Activated T-helper 1 cell treated with anti-CD3 and anti-CD28 coated beads, Interleukin-12 subunit alpha, Interleukin-12 subunit beta, Interleukin-2, Interleukin-4 antibody, amounts not matched to agents 30 ng/mL and 10 ng/mL and 1 ng/mL, durations not matched to agents 14 hours and 24 hours and 36 hours (primary cell): ENCODE measurements around the gene RPLP2. TPM values are rescaled to one million over a fixed set of nuclear protein-coding genes. Genes with fewer than 3 reads are reported as not detected.

Experiments used
- DNase-seq: peaks from one replicate; pipeline ENCODE4 v3.0.0; 2021; ENCODE audit warnings: low spot score
- H3K27ac Mint-ChIP-seq: one replicate; pipeline ENCODE4 v1.8.0; 2021; ENCODE audit warnings: mild to moderate bottlenecking, mixed read lengths
- H3K27me3 Mint-ChIP-seq: one replicate; pipeline ENCODE4 v1.8.0; 2022; ENCODE audit warnings: mild to moderate bottlenecking, moderate library complexity, mixed read lengths; ENCODE audit not compliant: insufficient read depth
- H3K36me3 Mint-ChIP-seq: one replicate; pipeline ENCODE4 v1.8.0; 2021; ENCODE audit warnings: low read depth, mixed read lengths
- H3K4me1 Mint-ChIP-seq: one replicate; pipeline ENCODE4 v1.8.0; 2021; ENCODE audit warnings: low read depth, mixed read lengths
- H3K4me3 Mint-ChIP-seq: one replicate; pipeline ENCODE4 v1.8.0; 2021; ENCODE audit warnings: mild to moderate bottlenecking, moderate library complexity, mixed read lengths
- H3K9me3 Mint-ChIP-seq: one replicate; pipeline ENCODE4 v1.8.0; 2021; ENCODE audit warnings: mixed read lengths
- intact Hi-C: fragments of 100-400 bp; cut with micrococcal nuclease; formaldehyde crosslinking; loops from one replicate; pipeline ENCODE4 v1.15.1; 2024
- total RNA-seq: library from RNA; stranded (reverse); gene quantifications from 2 replicates; pipeline ENCODE4 v1.2.3, GENCODE V29; 2022

Gene RPLP2
- total RNA-seq, 1 donor from 2014 or later = 2,072 TPM

DNA sequence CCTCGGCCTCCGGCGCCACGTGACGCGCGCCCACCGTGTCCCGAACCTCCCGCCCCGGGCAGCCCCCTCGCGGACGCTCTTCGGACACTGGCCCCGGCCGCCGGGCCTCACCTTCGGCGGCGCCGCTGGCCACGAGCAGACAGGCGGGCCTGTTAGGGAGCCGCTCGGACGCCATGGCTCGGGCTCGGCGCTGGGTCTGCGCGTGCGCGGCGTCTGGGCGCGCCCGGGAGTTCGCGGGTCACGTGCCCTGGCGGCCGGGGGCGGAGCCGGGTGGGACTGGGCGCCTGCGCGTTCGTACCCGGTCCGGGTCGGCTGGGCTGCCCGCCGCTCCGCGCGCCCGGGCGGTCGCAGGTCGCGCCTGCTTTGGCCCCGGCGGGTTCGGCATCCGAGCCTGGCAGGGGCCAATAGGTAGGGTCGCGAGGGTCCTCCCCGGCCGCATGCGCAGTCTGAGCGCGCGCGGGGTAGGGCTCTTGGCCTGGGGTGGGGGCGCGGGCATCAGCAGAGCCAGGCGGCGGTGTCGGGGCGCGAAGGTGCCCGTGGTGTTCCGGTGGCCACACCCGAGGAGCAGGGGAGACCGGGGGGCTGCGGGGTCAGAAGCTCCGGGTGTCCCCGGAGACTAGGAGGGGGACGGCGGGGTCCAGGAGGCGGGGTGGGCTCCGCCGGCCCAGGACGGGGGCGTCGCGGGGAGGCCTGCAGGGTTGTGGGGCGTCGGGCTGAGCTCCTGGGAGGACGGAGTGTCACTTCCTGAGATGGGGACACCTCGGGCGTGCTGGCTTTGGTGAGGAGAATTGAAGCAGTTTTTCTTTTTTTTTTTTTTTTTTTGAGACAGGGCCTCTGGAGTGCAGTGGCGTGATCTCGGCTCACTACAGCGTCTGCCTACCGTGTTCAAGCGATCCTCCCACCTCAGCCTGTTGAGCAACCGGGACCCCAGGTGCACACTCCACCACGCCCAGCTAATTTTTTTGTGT is 32.2 kb upstream of the RPLP2 start, which contains the start of gene GATD1:
TSS of gene GATD1 (minus strand) at position 200 of the 968 bp plus-strand sequence. CDS start at position 175, 25 bp downstream.
- peak within 1 kb of the TSS; percentile 53 for H3K27ac Mint-ChIP-seq
- H3K4me3 Mint-ChIP-seq = peak within 1 kb of the TSS; percentile 84
- peaks cover 14% of the 10 kb centered on the region for H3K4me1 Mint-ChIP-seq
- intact Hi-C loops = loop anchor here (1.0 kb wide), 2 partner anchors 19 to 29 kb away; no protein-coding TSS in a partner anchor
- no peaks in the 10 kb centered on the region for H3K36me3 Mint-ChIP-seq
- H3K9me3 Mint-ChIP-seq = no peaks in the 10 kb centered on the region
- no peaks in the 10 kb centered on the region for H3K27me3 Mint-ChIP-seq
- DNase-seq = peak; percentile 94

DNA sequence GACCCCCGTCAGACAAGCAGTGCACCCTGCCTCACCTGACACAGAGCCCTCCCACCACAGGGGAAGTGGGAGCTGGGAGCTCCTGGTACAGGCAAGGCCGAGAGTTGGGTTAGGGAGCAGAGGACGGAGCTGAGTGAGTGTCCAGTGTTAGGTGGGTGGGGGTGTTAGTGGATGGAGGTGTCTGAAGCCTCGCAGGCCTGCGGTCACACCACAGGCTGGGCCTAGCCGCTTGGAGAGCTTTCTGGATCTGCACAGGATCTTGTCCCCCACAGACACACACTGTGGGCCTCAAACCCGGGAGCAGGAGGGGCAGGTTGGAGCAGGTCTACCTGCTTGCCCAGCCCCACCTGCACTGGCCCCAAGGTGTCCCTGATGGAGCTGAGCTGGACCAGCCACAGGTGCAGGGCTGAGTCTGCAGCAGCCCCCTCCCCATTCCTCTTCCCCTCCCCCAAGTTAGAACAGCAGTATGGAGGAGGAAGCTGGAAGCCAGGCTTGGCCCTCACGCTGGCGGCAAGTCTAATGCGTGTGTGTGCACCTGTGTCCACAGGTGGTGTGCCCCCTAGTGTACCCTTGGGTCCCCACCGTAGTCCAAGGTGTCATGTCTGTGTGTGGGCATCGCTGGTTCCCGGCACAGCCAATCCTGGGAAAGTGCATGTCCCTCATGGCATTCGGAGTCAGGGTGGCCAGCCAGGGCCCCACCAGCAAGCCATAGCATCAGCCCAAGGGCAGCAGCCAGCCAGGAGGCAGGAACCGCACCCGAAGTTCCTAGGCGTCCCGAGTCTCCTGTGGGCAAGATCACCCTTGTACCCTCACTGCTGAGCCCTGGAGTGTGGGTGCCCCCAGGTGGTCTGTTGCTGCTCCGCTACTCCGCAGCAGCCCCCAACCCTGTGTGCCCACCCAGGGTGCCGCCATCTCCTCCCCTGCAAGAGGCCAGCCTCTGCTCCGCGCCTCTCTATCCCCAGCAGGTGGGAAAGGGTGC is 30.5 kb upstream of the RPLP2 start:
- no peaks in the 10 kb centered on the region for H3K9me3 Mint-ChIP-seq

DNA sequence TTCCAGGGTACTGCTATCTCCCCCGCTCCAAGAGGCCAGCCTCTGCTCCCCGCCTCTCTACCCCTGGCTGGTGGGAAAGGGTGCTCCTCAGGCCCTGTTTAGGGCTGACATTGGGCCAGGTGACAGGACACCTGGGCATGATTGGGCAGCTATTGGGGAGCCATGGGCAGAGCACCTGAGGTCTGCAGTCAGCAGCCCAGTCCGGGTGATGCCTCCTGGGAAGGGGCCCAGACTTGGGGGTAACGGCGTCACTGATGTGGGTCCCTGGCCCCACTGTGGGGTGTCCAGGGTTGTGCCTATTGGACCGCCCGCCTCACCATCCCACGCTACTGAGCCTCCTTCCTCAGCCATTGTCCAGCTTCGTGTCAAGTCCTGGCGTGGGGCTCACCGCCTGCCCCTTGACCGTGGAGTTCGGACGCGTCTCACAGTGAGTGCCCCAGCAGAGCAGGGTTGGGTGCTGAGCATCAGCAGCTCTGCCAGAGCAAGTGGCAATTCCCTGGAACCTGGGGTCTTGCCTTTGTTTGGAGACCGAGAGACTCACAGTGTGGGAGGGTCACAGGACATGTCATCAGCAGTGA is 29.7 kb upstream of the RPLP2 start:
- intact Hi-C loops = no loop called here
- Mint-ChIP-seq H3K27me3 (no peaks in the 10 kb centered on the region), H3K4me1 (peaks cover 14% of the 10 kb centered on the region), H3K9me3 (no peaks in the 10 kb centered on the region), H3K27ac (peak overlapping the region; percentile 44), H3K4me3 (peak overlapping the region; percentile 39), H3K36me3 (peaks cover 6% of the 10 kb centered on the region)
- no peak for DNase-seq

More for the DNA sequence above, 30.5 kb upstream of the RPLP2 start:
- Mint-ChIP-seq H3K4me1 (peaks cover 14% of the 10 kb centered on the region), H3K36me3 (peaks cover 6% of the 10 kb centered on the region), H3K27ac (no peak overlapping the region), H3K27me3 (no peaks in the 10 kb centered on the region), H3K4me3 (peak overlapping the region; percentile 59)
- no peak for DNase-seq
- intact Hi-C loops = no loop called here

DNA sequence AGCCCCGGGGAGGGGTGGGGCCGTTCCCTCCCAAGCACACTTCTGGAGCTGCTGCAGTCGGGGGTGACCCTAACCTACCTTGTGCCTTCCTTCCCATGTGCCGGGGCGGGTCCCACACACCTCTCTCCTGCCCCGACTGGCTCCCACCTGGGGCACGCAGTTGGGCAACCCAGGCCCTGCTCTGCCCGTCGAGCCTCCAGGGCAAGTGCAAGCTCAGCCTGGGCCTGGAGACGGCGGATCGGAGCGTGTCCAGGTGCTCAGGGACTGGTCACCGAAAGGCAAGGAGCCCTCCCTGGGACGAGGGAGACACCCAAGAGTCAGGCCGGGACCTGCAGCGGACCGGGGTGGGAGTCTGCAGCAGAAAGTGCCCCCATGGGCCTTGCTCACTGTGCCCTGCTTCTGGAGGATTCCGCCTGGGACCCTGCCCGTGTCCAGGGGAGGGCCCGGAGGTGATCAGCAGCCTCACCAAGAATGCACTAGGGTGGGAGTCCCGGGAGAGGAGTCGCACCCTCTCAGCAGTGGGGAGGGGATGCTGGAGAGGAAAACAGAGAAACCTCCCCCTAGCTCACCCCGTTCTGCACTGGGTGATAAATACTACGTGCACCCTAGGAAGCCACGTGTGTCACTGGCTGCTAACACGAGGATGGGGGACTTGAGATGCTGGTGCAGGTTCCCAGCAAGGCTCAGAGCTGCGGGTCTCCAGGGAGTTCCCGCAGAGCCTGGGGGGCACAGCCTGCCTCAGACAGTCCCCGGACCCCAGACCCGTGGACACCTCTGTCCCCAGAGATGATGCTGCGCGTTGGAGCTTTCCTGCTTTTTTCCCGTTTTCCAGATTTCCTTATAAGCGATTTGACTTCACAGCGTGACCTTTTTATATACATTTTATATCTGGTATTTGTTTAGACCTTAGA is 27.2 kb upstream of the RPLP2 start:
- intact Hi-C loops = no loop called here
- no peak overlapping the region for H3K4me3 Mint-ChIP-seq
- no peaks in the 10 kb centered on the region for H3K9me3 Mint-ChIP-seq
- H3K36me3 Mint-ChIP-seq = peaks cover 6% of the 10 kb centered on the region
- H3K27me3 Mint-ChIP-seq = no peaks in the 10 kb centered on the region
- peaks cover 6% of the 10 kb centered on the region for H3K4me1 Mint-ChIP-seq
- H3K27ac Mint-ChIP-seq = no peak overlapping the region
- no peak for DNase-seq

DNA sequence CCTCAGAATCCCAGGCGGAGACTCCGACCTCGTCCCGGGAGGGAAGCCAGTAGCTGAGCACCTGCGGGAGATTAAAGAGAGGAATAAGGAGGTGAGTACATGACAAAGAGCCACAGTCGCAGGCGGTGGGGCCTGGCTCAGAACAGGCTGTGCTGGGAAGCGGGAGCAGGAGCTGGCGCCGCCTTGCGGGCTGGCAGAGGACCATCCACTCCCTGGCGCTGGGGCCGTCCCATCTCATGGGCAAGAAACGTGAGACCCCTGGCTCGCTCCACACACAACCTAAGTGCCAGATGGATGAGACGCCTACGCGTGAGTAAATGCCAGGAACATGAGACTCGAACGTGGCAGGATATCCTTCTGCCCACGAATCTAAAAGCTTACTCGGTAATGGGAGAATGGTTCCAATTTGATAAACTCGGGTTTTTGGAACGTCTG is 26.2 kb upstream of the RPLP2 start:
- peaks cover 6% of the 10 kb centered on the region for H3K36me3 Mint-ChIP-seq
- H3K4me1 Mint-ChIP-seq = peaks cover 6% of the 10 kb centered on the region
- intact Hi-C loops = no loop called here
- no peak overlapping the region for H3K27ac Mint-ChIP-seq
- H3K4me3 Mint-ChIP-seq = no peak overlapping the region
- DNase-seq = no peak
- H3K27me3 Mint-ChIP-seq = no peaks in the 10 kb centered on the region
- no peaks in the 10 kb centered on the region for H3K9me3 Mint-ChIP-seq

DNA sequence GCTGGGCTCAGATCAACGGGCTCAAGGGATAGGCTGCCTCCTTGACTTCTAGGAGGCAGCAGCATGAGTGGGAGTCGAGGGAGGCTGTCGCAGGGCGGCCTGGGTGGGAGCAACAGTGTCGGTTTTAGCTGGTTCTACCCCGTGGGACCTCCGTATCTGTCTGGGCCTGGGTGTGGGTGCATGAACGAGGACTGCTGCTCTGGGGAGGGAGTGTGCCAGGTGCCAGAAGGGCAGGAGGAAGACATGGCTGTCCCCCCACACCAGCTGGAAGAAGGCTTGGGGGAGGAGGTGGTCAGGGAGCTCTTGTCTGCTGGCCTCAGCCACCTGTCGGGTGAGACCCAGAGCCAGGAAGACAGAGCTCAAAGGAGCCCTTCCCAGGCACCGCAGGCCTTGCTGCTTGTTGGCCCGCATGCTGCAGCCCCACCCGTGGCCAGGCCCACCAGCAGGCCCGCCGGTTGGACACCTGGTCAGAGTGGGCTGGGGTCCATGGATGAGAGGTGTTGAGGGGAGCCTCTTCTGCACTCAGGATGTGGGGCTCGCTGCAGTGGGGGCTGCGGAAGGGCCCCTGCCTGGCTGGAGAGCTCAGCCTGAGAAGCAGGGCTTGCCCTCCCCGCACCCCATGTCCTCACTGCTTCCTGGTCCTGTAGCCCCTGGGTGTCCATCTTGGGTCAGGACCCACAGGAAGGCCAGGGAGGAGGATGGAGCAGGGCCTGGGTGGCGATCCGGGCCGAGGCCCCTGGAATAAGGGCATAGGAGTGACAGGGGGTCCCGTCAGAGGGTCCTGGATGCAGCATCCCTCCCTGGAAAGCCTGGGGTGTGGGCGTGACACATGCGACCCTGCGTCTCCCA is 23.3 kb upstream of the RPLP2 start:
- Mint-ChIP-seq H3K9me3 (no peaks in the 10 kb centered on the region), H3K27ac (no peak overlapping the region), H3K36me3 (peaks cover 6% of the 10 kb centered on the region), H3K4me3 (no peak overlapping the region), H3K4me1 (no peaks in the 10 kb centered on the region), H3K27me3 (no peaks in the 10 kb centered on the region)
- intact Hi-C loops = no loop called here
- DNase-seq = no peak

DNA sequence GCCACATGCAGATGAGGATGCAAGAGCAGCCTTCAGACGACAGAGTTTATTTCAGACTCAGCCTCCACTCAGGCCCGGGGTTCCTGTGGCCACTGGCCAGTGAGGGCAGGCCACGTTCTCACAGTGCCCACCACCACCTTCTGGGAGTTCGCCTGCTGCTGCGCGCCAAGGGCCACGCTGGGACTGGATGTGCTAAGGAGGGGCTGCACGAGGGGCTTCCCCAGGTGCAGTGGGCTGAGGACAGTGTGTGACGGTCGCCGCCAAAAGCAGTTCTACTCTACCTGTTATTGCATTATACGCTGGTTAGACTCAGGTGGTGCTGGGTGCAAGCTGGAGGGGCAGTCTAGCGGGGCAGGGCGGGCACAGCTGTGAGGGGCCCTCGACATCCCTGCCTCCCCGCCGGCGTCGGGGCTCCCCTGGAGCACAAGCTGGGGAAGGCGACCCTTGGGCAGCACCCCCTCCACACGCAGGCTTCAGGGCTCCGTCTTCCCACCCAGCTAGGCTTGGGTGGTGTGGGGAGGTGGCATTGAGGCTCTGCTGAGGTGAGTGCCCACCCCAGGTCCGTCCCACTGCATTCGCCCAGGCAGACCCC is 22.6 kb upstream of the RPLP2 start:
- Mint-ChIP-seq H3K9me3 (no peaks in the 10 kb centered on the region), H3K27ac (no peak overlapping the region), H3K4me3 (no peak overlapping the region), H3K4me1 (no peaks in the 10 kb centered on the region), H3K36me3 (peaks cover 6% of the 10 kb centered on the region), H3K27me3 (no peaks in the 10 kb centered on the region)
- intact Hi-C loops = no loop called here
- no peak for DNase-seq

DNA sequence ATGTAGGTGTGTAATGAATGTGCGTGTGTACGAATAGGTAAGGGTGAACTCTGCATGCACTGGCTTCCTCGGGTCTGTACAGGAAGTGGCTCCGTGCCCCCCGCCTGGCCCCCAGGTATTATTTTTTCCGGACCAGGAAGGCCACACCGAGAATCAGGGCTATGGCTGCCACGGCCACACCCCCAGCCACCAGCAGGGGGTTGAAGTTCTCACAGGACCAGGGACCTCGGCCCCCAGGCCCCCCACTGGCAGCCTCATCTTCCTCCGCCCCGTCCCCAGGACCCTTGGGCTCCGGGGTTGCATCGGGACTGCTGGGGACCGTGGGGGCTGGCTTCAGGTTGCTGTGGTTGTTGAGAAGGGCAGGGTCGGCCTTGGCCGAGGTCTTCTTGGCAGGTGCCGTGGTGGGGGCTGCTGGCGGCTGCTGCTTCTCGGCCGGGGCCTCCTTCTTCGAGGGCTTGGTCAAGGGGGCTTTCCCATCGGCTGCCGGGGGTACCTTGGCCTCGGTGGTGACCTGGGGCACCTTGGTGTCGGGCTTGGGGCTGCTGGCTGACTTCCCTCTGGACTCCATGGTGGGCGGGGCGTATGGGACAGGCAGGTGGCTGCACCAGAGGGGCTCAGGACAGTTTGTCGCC is 21.6 kb upstream of the RPLP2 start:
- H3K4me3 Mint-ChIP-seq = no peak overlapping the region
- DNase-seq = no peak
- H3K9me3 Mint-ChIP-seq = no peaks in the 10 kb centered on the region
- no peaks in the 10 kb centered on the region for H3K27me3 Mint-ChIP-seq
- intact Hi-C loops = no loop called here
- H3K27ac Mint-ChIP-seq = no peak overlapping the region
- no peaks in the 10 kb centered on the region for H3K4me1 Mint-ChIP-seq
- H3K36me3 Mint-ChIP-seq = peaks cover 6% of the 10 kb centered on the region

DNA sequence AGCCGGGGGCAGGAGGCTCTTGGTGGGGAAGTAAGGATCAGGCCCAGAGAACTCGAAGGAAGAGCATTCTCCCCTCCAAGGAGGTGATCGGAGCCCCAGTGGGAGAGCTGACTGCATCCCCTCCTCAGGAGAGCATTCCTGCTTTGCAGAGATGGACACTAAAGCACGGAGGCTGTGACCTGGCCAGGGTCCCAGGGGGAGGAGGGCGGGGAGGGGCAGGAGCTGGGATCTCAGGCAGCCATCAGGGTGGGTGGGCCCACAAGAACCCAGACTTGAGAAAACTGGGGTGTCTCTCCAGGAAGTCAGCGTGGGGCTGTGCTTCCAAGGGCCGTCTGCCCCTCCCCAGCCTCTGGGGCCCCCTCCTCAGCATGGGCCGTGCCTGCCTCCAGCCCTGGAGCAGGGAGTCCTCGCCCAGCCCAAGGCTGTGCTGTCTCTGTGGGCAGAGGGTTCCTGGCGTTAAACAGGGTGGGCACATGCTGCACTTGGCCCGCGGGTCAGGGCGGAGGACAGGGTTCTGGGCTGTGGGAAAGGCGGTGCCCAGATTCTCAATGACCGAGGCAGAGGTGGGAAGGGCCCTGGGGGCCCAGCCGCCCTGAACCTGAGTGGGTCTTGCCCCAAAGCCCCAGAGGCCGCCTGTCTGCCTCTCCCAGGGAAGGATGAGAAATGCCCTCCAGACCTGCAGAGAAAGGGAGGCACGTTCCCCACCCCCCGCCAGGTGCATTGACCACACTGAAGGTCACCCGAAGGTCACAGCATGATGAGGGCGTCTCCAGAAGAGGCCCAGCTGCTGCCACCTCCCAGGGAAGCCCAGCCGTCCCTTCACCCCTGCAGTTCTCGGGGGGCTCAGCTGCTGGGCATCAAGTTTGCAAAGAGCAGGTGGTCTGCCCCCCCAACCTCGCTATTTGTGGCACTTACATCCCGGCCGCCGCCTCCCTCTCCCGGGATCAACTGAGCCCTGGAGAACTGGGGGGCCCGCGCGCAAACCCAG is 20.5 kb upstream of the RPLP2 start:
- no peak overlapping the region for H3K27ac Mint-ChIP-seq
- H3K27me3 Mint-ChIP-seq = no peaks in the 10 kb centered on the region
- no peaks in the 10 kb centered on the region for H3K9me3 Mint-ChIP-seq
- H3K4me1 Mint-ChIP-seq = no peaks in the 10 kb centered on the region
- intact Hi-C loops = no loop called here
- H3K4me3 Mint-ChIP-seq = peak overlapping the region; percentile 39
- H3K36me3 Mint-ChIP-seq = peaks cover 4% of the 10 kb centered on the region
- no peak for DNase-seq

DNA sequence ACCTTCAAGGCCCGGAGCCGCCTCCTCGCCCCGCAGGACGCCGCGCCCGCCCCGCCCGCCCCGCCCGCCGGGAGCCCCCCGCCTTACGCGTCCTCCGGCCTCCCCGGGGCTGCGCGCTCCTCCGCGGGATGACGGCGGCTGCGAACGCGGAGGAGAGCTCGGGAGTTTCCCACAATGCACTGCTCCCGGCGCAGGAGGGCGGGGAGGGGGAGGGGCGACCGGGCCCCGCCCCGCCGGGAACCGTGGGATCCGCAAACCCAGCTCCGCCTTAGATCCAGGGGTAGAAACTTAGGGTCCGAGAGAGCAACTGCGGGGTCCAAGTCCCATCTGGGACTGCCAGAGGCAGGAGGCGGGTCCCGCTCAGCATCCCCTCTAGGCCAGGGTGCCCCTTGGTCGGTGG is 19.8 kb upstream of the RPLP2 start, which contains the start of gene CEND1:
TSS of gene CEND1 (minus strand) at position 148 of the 400 bp plus-strand sequence. CDS start 1,514 bp downstream, outside the sequence.
- no peaks in the 10 kb centered on the region for H3K9me3 Mint-ChIP-seq
- peak; percentile 52 for DNase-seq

More for the DNA sequence above, 19.8 kb upstream of the RPLP2 start, which contains the start of gene CEND1:
- H3K27ac Mint-ChIP-seq = no peak within 1 kb of the TSS
- H3K27me3 Mint-ChIP-seq = no peaks in the 10 kb centered on the region
- peaks cover 4% of the 10 kb centered on the region for H3K36me3 Mint-ChIP-seq
- no peaks in the 10 kb centered on the region for H3K4me1 Mint-ChIP-seq
- intact Hi-C loops = no loop called here
- peak within 1 kb of the TSS; percentile 39 for H3K4me3 Mint-ChIP-seq
